Mesenchymal stem cell (in vitro differentiated cells and primary cell): ENCODE results near the gene SLC12A5.
A peak's percentile ranks its signal among the peaks of the same experiment; 100 is the strongest.

Experiments
- DNase-seq: peaks from one replicate; pipeline ENCODE4 v3.0.0-alpha.2; 2013
- H2AFZ ChIP-seq: one replicate; pipeline ENCODE4 v1.6.1; 2013; ENCODE audit warnings: low read depth, mild to moderate bottlenecking, control low read depth, inconsistent platforms, low read length, moderate library complexity
- H2AK5ac ChIP-seq: 2 replicates; pipeline ENCODE4 v1.6.1; 2013; ENCODE audit warnings: low read length, moderate library complexity, mild to moderate bottlenecking, inconsistent platforms; ENCODE audit not compliant: severe bottlenecking
- H2BK120ac ChIP-seq: one replicate; pipeline ENCODE4 v1.6.1; 2013; ENCODE audit warnings: low read depth, mild to moderate bottlenecking, inconsistent platforms, low read length, moderate library complexity
- H2BK12ac ChIP-seq, 2 experiments: one replicate each; pipeline ENCODE4 v1.6.1; 2013; ENCODE audit warnings: inconsistent platforms in 2 of 2, low read length in 2 of 2, mild to moderate bottlenecking in 2 of 2, moderate library complexity in 2 of 2, control low read depth in 1 of 2
- H2BK15ac ChIP-seq: one replicate; pipeline ENCODE4 v1.6.1; 2013; ENCODE audit warnings: mild to moderate bottlenecking, low read depth, inconsistent platforms; ENCODE audit not compliant: poor library complexity, severe bottlenecking
- H2BK5ac ChIP-seq: 2 replicates; pipeline ENCODE4 v1.6.1; 2013; ENCODE audit warnings: low read depth, mild to moderate bottlenecking, low read length, control low read depth, inconsistent platforms; ENCODE audit not compliant: poor library complexity, severe bottlenecking
- H3K14ac ChIP-seq, 2 experiments: one replicate each; pipeline ENCODE4 v1.6.1; 2013; ENCODE audit warnings: inconsistent platforms in 2 of 2, low read length in 2 of 2, control low read depth in 1 of 2, mild to moderate bottlenecking in 1 of 2, moderate library complexity in 1 of 2
- H3K18ac ChIP-seq, 2 experiments: one replicate each; pipeline ENCODE4 v1.6.1; 2013; ENCODE audit warnings: inconsistent platforms in 2 of 2, low read length in 2 of 2, control low read depth in 1 of 2, low read depth in 1 of 2, mild to moderate bottlenecking in 1 of 2
- H3K23ac ChIP-seq, 2 experiments: one replicate each; pipeline ENCODE4 v1.6.1; 2013; ENCODE audit warnings: inconsistent platforms in 2 of 2, low read length in 2 of 2, mild to moderate bottlenecking in 2 of 2, moderate library complexity in 2 of 2, control low read depth in 1 of 2
- H3K27ac ChIP-seq: 2 replicates; pipeline ENCODE4 v1.5.1; 2013; ENCODE audit warnings: mild to moderate bottlenecking, moderate library complexity, low read length, control low read depth, inconsistent platforms; ENCODE audit not compliant: poor library complexity, severe bottlenecking
- H3K27me3 ChIP-seq, 2 experiments: 2 replicates each; pipeline versions ENCODE4 v1.6.1 to v1.7.0; 2013; ENCODE audit warnings: low read length in 2 of 2, mild to moderate bottlenecking in 2 of 2, moderate library complexity in 2 of 2, control low read depth in 1 of 2, inconsistent platforms in 1 of 2; ENCODE audit not compliant: control insufficient read depth in 1 of 2, insufficient read depth in 1 of 2
- H3K36me3 ChIP-seq, 2 experiments: 2 replicates each; pipeline versions ENCODE4 v1.6.1 to v1.7.0; 2013; ENCODE audit warnings: low read length in 2 of 2, control low read depth in 1 of 2, inconsistent platforms in 1 of 2, low read depth in 1 of 2, mild to moderate bottlenecking in 1 of 2; ENCODE audit not compliant: insufficient read depth in 2 of 2, control insufficient read depth in 1 of 2
- H3K4ac ChIP-seq, 2 experiments: one replicate each; pipeline ENCODE4 v1.6.1; 2013; ENCODE audit warnings: inconsistent platforms in 2 of 2, low read length in 2 of 2, mild to moderate bottlenecking in 2 of 2, moderate library complexity in 2 of 2, control low read depth in 1 of 2, low read depth in 1 of 2
- H3K4me1 ChIP-seq: 2 replicates; pipeline ENCODE4 v1.6.1; 2013; ENCODE audit warnings: low read depth, low read length, control low read depth; ENCODE audit not compliant: control insufficient read depth, insufficient read depth
- H3K4me2 ChIP-seq: 2 replicates; pipeline ENCODE4 v1.6.1; 2013; ENCODE audit warnings: low read length, mild to moderate bottlenecking, inconsistent platforms; ENCODE audit not compliant: poor library complexity, severe bottlenecking
- H3K4me3 ChIP-seq, 2 experiments: 2 replicates each; pipeline versions ENCODE4 v1.5.1 to v1.7.0; 2013; ENCODE audit warnings: low read length in 2 of 2, mild to moderate bottlenecking in 2 of 2, control low read depth in 1 of 2, low read depth in 1 of 2; ENCODE audit not compliant: insufficient read depth in 1 of 2
- H3K79me1 ChIP-seq: replicated peaks from 2 replicates; pipeline ENCODE4 v1.6.1; 2013; ENCODE audit warnings: mild to moderate bottlenecking, control low read depth, low read length, inconsistent platforms; ENCODE audit not compliant: poor library complexity, severe bottlenecking
- H3K9ac ChIP-seq: 2 replicates; pipeline ENCODE4 v1.7.0; 2013; ENCODE audit warnings: mild to moderate bottlenecking, low read length, moderate library complexity
- H3K9me3 ChIP-seq: 2 replicates; pipeline ENCODE4 v1.7.0; 2013; ENCODE audit warnings: mild to moderate bottlenecking, low read length; ENCODE audit not compliant: control insufficient read depth
- H4K8ac ChIP-seq: one replicate; pipeline ENCODE4 v1.6.1; 2013; ENCODE audit warnings: inconsistent platforms, mild to moderate bottlenecking, low read length, moderate library complexity
- H4K91ac ChIP-seq: one replicate; pipeline ENCODE4 v1.6.1; 2013; ENCODE audit warnings: mild to moderate bottlenecking, low read length, inconsistent platforms
- WGBS: methylation state at CpG from one replicate; pipeline ENCODE4 v1.1.7; 2013; ENCODE audit warnings: mixed read lengths; 5-methylcytosine and 5-hydroxymethylcytosine counted together

Gene SLC12A5

DNA sequence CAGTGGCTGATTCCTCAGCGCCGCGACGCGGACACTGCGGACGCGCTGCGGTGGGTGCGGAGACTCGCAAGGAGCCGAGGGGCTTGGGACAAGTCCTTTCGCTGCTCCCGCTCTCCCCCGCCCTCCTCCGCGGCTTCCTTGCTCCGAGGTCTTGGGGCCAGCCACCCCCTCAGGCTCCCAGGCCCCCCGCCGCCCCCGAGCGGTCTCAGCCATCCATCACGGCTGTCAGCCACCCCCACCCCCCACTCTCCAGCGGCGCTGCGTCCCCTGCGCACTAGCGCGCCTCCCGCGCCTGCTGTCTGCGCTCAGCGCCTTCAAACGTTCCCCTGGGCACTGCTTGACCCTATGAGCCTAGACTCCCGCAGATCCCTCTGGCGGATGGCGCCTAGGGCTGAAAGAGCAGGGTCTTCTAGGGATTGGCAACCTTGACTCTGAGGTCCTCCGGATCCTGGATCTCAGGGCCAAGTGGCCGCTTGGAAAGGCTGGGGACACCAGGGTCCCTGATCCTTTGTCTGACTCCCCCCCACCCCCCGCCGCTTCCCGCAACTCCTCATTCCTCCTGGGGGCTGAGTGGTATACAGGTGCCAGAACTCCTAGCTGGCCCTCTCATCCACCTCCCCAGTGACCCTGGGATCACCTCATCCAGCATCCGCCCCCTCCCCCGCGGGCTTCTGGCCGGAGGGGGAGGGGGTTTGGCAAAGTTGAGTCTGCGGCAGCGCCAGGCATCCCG, 1.4 kb downstream of the SLC12A5 start:
- H3K9ac ChIP-seq, result no peak overlapping the region
- DNase-seq, result no peak
- no peak overlapping the region for H2BK5ac ChIP-seq
- no peak overlapping the region for H3K18ac ChIP-seq
- peaks cover 10% of the 10 kb centered on the region for H3K4me1 ChIP-seq
- H3K4me3 ChIP-seq, result no peak overlapping the region
- H3K9me3 ChIP-seq, result no peaks in the 10 kb centered on the region
- H3K27me3 ChIP-seq, result peaks cover 96 to 98% of the 10 kb centered on the region in 2 experiments
- WGBS, result 18% methylated on average over 36 of the region's 49 CpGs
- H2BK120ac ChIP-seq, result no peak overlapping the region
- H2AK5ac ChIP-seq, result no peak overlapping the region
- no peaks in the 10 kb centered on the region for H3K36me3 ChIP-seq
- no peak overlapping the region for H4K8ac ChIP-seq
- H3K14ac ChIP-seq, result no peak overlapping the region
- no peak overlapping the region for H3K4me2 ChIP-seq
- H4K91ac ChIP-seq, result no peak overlapping the region
- no peak overlapping the region for H3K4ac ChIP-seq
- no peaks in the 10 kb centered on the region for H3K79me1 ChIP-seq
- H2BK15ac ChIP-seq, result no peak overlapping the region
- no peak overlapping the region for H3K23ac ChIP-seq
- no peak overlapping the region for H2BK12ac ChIP-seq
- no peak overlapping the region for H3K27ac ChIP-seq
- H2AFZ ChIP-seq, result no peak overlapping the region

DNA sequence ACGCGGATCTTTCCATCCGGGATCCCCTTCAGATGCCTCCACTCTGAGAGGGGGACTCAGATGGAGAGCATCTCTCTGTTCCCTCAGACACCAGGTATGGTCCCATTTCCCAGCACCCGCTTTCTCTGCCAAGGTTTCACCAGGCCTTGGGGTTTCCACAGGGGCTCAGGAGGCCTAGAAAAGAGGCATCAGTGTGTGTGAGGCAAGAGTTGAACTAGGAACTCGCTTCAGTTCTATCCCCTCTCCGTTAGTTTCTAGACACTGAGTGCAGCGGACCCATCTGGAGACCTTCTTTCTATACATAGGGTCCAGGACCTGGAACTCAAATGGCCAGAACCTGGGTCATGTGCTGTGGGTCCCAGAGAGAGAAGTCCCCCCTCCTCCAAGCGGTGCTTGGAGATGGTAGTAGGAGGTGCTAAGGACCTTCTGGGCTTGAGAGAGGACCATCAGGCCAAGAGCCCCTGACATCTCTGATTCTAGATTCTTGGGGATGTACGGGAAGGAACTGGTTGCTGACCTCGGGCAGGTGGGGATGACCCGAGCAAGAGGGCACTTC, 2.1 kb downstream of the SLC12A5 start:
- DNase-seq, result no peak
- no peak overlapping the region for H3K27ac ChIP-seq
- peaks cover 96 to 98% of the 10 kb centered on the region in 2 experiments for H3K27me3 ChIP-seq
- no peaks in the 10 kb centered on the region for H3K9me3 ChIP-seq
- no peak overlapping the region for H2BK5ac ChIP-seq
- H4K91ac ChIP-seq, result no peak overlapping the region
- H2AK5ac ChIP-seq, result no peak overlapping the region
- no peaks in the 10 kb centered on the region for H3K36me3 ChIP-seq
- H3K4ac ChIP-seq, result no peak overlapping the region
- H4K8ac ChIP-seq, result no peak overlapping the region
- H3K4me3 ChIP-seq, result no peak overlapping the region
- H3K4me2 ChIP-seq, result no peak overlapping the region
- H2AFZ ChIP-seq, result no peak overlapping the region
- no peak overlapping the region for H2BK15ac ChIP-seq
- peaks cover 10% of the 10 kb centered on the region for H3K4me1 ChIP-seq
- no peak overlapping the region for H2BK120ac ChIP-seq
- H3K9ac ChIP-seq, result no peak overlapping the region
- 40% methylated on average over 8 of the region's 11 CpGs for WGBS
- H3K79me1 ChIP-seq, result no peaks in the 10 kb centered on the region
- no peak overlapping the region for H2BK12ac ChIP-seq
- no peak overlapping the region for H3K14ac ChIP-seq
- no peak overlapping the region for H3K18ac ChIP-seq
- H3K23ac ChIP-seq, result no peak overlapping the region

DNA sequence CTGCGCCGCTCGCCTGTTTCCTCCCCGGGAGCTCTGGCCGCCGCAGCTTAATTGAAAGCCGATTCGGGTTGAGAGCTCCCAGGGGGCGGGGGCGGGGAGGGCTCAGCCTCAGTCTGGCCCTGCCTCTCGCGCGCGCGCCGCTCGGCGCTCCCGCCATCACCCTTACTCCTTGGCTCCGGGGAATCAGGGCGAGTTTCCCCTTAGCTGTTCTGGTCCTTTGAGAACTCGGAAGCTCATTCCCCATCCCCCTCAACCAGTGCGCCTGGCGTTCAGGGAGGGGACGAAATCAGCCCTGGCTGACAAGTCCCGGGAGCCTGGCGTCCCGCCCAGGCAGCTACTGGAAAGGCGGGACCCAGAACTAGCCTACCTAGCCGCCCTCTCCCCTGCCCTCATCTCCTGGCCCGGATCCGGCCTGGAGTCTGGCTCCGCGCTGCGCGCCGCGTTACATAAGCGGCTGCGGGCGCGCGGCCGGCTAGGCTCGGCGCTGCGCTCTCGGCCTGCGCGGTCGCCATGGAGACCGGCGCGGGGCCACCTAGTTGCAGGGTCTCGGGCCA, 2.8 kb downstream of the SLC12A5 start:
- WGBS, result 3% methylated on average over 43 of the region's 55 CpGs
- no peak overlapping the region for H2AFZ ChIP-seq
- H3K14ac ChIP-seq, result no peak overlapping the region
- H3K36me3 ChIP-seq, result no peaks in the 10 kb centered on the region
- H3K4ac ChIP-seq, result no peak overlapping the region
- DNase-seq, result no peak
- H2BK5ac ChIP-seq, result no peak overlapping the region
- H4K91ac ChIP-seq, result no peak overlapping the region
- H3K79me1 ChIP-seq, result no peaks in the 10 kb centered on the region
- H2BK15ac ChIP-seq, result no peak overlapping the region
- no peak overlapping the region for H3K9ac ChIP-seq
- H3K4me2 ChIP-seq, result no peak overlapping the region
- no peak overlapping the region for H2BK120ac ChIP-seq
- peaks cover 10% of the 10 kb centered on the region for H3K4me1 ChIP-seq
- H2BK12ac ChIP-seq, result no peak overlapping the region
- no peak overlapping the region for H2AK5ac ChIP-seq
- no peak overlapping the region for H4K8ac ChIP-seq
- H3K4me3 ChIP-seq, result peak overlapping the region in 1 of 2 experiments; percentile 65
- H3K27ac ChIP-seq, result no peak overlapping the region
- H3K23ac ChIP-seq, result no peak overlapping the region
- no peak overlapping the region for H3K18ac ChIP-seq
- no peaks in the 10 kb centered on the region for H3K9me3 ChIP-seq
- H3K27me3 ChIP-seq, result peaks cover 95 to 96% of the 10 kb centered on the region in 2 experiments

DNA sequence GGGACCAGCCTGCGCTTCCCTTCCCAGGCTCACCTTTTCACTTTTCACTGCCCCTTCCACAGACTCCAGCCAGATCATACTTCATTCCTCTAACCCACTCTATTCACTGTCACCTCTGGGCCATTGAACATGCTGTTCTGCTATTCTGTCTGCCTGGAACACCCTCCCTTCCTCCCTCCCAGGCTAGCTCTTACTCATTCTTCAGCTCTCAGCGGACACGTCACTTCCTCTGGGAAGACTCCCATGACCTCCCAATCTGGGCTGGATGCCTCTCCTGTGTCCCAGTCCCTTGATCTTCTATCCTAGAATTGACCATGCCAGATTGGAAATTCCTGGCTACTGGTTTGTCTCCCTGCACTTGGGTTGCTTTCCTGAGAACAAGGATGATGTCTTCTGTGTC, 5.0 kb downstream of the SLC12A5 start:
- no peak overlapping the region for H3K9ac ChIP-seq
- no peaks in the 10 kb centered on the region for H3K9me3 ChIP-seq

More for the DNA sequence above, 5.0 kb downstream of the SLC12A5 start:
- 76% methylated on average over 3 of the region's 3 CpGs for WGBS
- Histone ChIP-seq H2BK15ac (no peak overlapping the region), H2AK5ac (no peak overlapping the region), H3K14ac (no peak overlapping the region), H3K18ac (no peak overlapping the region), H3K79me1 (no peaks in the 10 kb centered on the region), H3K27ac (no peak overlapping the region), H3K36me3 (no peaks in the 10 kb centered on the region), H2BK5ac (no peak overlapping the region), H3K27me3 (peaks cover 80% of the 10 kb centered on the region in 2 experiments), H2AFZ (no peak overlapping the region), H3K4me1 (peaks cover 9% of the 10 kb centered on the region), H3K4me2 (no peak overlapping the region), H4K91ac (no peak overlapping the region), H3K4ac (no peak overlapping the region), H3K4me3 (no peak overlapping the region), H4K8ac (no peak overlapping the region), H2BK12ac (no peak overlapping the region), H3K23ac (no peak overlapping the region), H2BK120ac (no peak overlapping the region)
- DNase-seq, result no peak
